OCI-LY3 (cell line): ENCODE results near the gene MFNG.

Source experiments
- CTCF ChIP-seq: fragments of 200-600, 300-600 bp; sonication (generic); IDR thresholded peaks from 2 replicates; pipeline ENCODE4 v1.5.1; 2014; ENCODE audit warnings: antibody characterized with exemption, low read length, low read depth
- EZH2phosphoT487 ChIP-seq: fragments of 200-600 bp; shearing (Covaris generic); IDR thresholded peaks from 2 replicates; pipeline ENCODE4 v1.6.1; 2018; ENCODE audit warnings: antibody characterized with exemption, mixed run types, low read depth

GRCh38 chr22:37525073-37525745 is 39.0 kb upstream of the MFNG start:
- no peak for TF ChIP-seq CTCF
- no peak for TF ChIP-seq EZH2phosphoT487
